Measurements from ENCODE around the gene MROH9.

DNA sequence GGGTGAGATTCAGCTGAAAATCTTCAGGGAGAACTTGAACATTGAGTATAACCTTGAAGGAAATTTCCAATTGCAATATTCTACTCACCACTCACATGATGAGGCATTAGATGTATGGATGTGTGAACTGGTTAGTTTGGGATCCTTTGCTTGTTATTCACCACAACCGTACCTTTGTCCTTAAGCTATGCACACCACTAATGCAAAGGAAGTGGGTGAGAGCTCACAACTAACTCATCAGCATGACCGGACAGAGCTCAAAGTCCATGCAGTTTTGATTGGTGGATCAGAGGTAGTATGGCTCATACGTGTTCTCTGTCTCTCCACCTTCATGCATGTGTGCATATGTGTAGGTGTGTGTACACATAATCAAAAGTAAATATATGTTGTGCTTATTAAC is 43.5 kb upstream of the MROH9 start:
- TF ChIP-seq, protein P1, sequence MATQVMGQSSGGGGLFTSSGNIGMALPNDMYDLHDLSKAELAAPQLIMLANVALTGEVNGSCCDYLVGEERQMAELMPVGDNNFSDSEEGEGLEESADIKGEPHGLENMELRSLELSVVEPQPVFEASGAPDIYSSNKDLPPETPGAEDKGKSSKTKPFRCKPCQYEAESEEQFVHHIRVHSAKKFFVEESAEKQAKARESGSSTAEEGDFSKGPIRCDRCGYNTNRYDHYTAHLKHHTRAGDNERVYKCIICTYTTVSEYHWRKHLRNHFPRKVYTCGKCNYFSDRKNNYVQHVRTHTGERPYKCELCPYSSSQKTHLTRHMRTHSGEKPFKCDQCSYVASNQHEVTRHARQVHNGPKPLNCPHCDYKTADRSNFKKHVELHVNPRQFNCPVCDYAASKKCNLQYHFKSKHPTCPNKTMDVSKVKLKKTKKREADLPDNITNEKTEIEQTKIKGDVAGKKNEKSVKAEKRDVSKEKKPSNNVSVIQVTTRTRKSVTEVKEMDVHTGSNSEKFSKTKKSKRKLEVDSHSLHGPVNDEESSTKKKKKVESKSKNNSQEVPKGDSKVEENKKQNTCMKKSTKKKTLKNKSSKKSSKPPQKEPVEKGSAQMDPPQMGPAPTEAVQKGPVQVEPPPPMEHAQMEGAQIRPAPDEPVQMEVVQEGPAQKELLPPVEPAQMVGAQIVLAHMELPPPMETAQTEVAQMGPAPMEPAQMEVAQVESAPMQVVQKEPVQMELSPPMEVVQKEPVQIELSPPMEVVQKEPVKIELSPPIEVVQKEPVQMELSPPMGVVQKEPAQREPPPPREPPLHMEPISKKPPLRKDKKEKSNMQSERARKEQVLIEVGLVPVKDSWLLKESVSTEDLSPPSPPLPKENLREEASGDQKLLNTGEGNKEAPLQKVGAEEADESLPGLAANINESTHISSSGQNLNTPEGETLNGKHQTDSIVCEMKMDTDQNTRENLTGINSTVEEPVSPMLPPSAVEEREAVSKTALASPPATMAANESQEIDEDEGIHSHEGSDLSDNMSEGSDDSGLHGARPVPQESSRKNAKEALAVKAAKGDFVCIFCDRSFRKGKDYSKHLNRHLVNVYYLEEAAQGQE (IDR thresholded peaks at IDR 0.05; ENCODE audit: insufficient read depth in 1 of 2, low read depth in 2 of 2, low read length in 2 of 2): no peak
- TF ChIP-seq POLR2AphosphoS5 (IDR thresholded peaks at IDR 0.05; ENCODE audit: low read depth, low read length): no peak
- TF ChIP-seq TAF1 (IDR thresholded peaks at IDR 0.05; ENCODE audit: borderline replicate concordance, insufficient read depth, low read length): no peak
- TF ChIP-seq SIN3A (IDR thresholded peaks at IDR 0.05; ENCODE audit: borderline replicate concordance, insufficient read depth, low read length): no peak
- TF ChIP-seq FOXP2 (optimal IDR thresholded peaks at IDR 0.05; ENCODE audit: borderline replicate concordance, extremely low read depth, extremely low read length, insufficient read depth): no peak
